HepG2 (cell line): ENCODE data around the gene ARHGAP9. TPM values are rescaled to one million over a fixed set of nuclear protein-coding genes. Genes with fewer than 3 reads are reported as not detected.

ENCODE experiments used
- AGO1 ChIP-seq: fragments of 200-400 bp; formaldehyde crosslinking; IDR thresholded peaks from 2 replicates; pipeline ENCODE4 v1.6.1; 2017; ENCODE audit warnings: mild to moderate bottlenecking, low read depth, low read length, moderate library complexity; ENCODE audit not compliant: poor library complexity, severe bottlenecking
- AKNA ChIP-seq: sonication (generic); formaldehyde crosslinking; IDR thresholded peaks from 2 replicates; pipeline ENCODE4 v1.4.0; 2020; ENCODE audit warnings: missing genetic modification reagents, borderline replicate concordance
- DR1 ChIP-seq: sonication (generic); formaldehyde crosslinking; IDR thresholded peaks from 2 replicates; pipeline ENCODE4 v1.8.0; 2021; ENCODE audit warnings: mild to moderate bottlenecking, missing genetic modification reagents, inconsistent platforms
- HNRNPK ChIP-seq: fragments of 200-400 bp; formaldehyde crosslinking; IDR thresholded peaks from 2 replicates; pipeline ENCODE4 v1.6.1; 2018; ENCODE audit warnings: low read length, low read depth, moderate library complexity, mild to moderate bottlenecking; ENCODE audit not compliant: poor library complexity, severe bottlenecking
- IKZF4 ChIP-seq: sonication (generic); formaldehyde crosslinking; IDR thresholded peaks from 2 replicates; pipeline ENCODE4 v1.5.1; 2020; ENCODE audit warnings: borderline replicate concordance, mild to moderate bottlenecking, low read depth, missing genetic modification reagents; ENCODE audit errors: not compliant biosample characterization
- MAZ ChIP-seq, 2 experiments: sonication (generic) in 1 of 2; formaldehyde crosslinking in 1 of 2; IDR thresholded peaks; 2 replicates each; pipeline versions ENCODE4 v1.5.0 to v1.6.1; 2012 to 2020; ENCODE audit warnings: low read depth in 2 of 2, mild to moderate bottlenecking in 2 of 2, borderline replicate concordance in 1 of 2, improper control_type of control experiment in 1 of 2, low read length in 1 of 2, missing genetic modification reagents in 1 of 2, moderate library complexity in 1 of 2
- REST ChIP-seq, 2 experiments: IDR thresholded peaks; 2 replicates each; pipeline ENCODE4 v1.6.1; 2011 to 2012; ENCODE audit warnings: low read length in 2 of 2, borderline replicate concordance in 1 of 2, low read depth in 1 of 2, mild to moderate bottlenecking in 1 of 2, moderate library complexity in 1 of 2
- SETDB1 ChIP-seq: sonication (generic); formaldehyde crosslinking; IDR thresholded peaks from 2 replicates; pipeline ENCODE4 v1.5.1; 2020; ENCODE audit warnings: missing genetic modification reagents, mild to moderate bottlenecking, borderline replicate concordance
- SP5 ChIP-seq: IDR thresholded peaks from 2 replicates; pipeline ENCODE4 v1.6.1; 2016; ENCODE audit warnings: low read depth, borderline replicate concordance
- SRSF1 ChIP-seq: fragments of 200-400 bp; formaldehyde crosslinking; optimal IDR thresholded peaks from 2 replicates; pipeline ENCODE3; 2017; ENCODE audit warnings: mild to moderate bottlenecking, low read depth, low read length, moderate library complexity
- ZIK1 ChIP-seq: sonication (generic); formaldehyde crosslinking; IDR thresholded peaks from 2 replicates; pipeline ENCODE4 v1.5.0; 2020; ENCODE audit warnings: mild to moderate bottlenecking, low read depth, missing genetic modification reagents, borderline replicate concordance
- ZMAT3 ChIP-seq: sonication (generic); formaldehyde crosslinking; conservative IDR thresholded peaks from 2 replicates; pipeline ENCODE4 v1.7.0; 2021; ENCODE audit warnings: missing genetic modification reagents
- polyA plus RNA-seq, 8 experiments: library from polyadenylated mRNA; depleted of rRNA in 3 of 8; stranded (reverse) in 7 of 8; unstranded in 1 of 8; fragments of >200 nt; fragmentation: Illumina TruSeq in 4 of 8; extraction: Trizol in 4 of 8; gene quantifications; 2 replicates each; pipeline versions ENCODE4 v1.2.1 to v1.2.3, GENCODE V29; 2011 to 2016; ENCODE audit warnings: low read depth in 4 of 8, missing spikeins in 1 of 8, mixed read lengths in 1 of 8; ENCODE audit not compliant: insufficient read depth in 1 of 8
- total RNA-seq, 5 experiments: library from RNA; depleted of rRNA; stranded (reverse); fragments of >200 nt; fragmentation: Illumina TruSeq; extraction: Trizol; gene quantifications; 2 replicates each; pipeline ENCODE4 v1.2.3, GENCODE V29; 2016; ENCODE audit warnings: low read depth in 1 of 5

ARHGAP9 gene
- total and polyA plus RNA-seq, 2 of the 13 experiments (the other 11 are each of a cell fraction or from before 2014, with no cell fraction given), result 0.18 to 1.2 TPM

- TF ChIP-seq SETDB1 (CRISPR knock-in tag), result no peak
- no peak for TF ChIP-seq IKZF4 (CRISPR knock-in tag)
- TF ChIP-seq SRSF1, result no peak
- TF ChIP-seq MAZ (IDR thresholded peaks at IDR 0.05; ENCODE audit: borderline replicate concordance, low read depth, low read length), result peak; percentile 86; the same call in 1 of the 2 replicates
- peak; percentile 87 for TF ChIP-seq MAZ (CRISPR knock-in tag; IDR thresholded peaks at IDR 0.05; ENCODE audit: low read depth)
- TF ChIP-seq ZMAT3 (CRISPR knock-in tag), result 0 out of 2 replicates have a peak, but pooled peaks have one; percentile 27
- TF ChIP-seq AKNA (CRISPR knock-in tag), result no peak
- TF ChIP-seq SP5 (CRISPR knock-in tag), result peak; percentile 6; the same call in 1 of the 2 replicates
- TF ChIP-seq HNRNPK, result peak; percentile 49
- no peak for TF ChIP-seq ZIK1
- TF ChIP-seq DR1 (CRISPR knock-in tag), result no peak
- TF ChIP-seq REST (IDR thresholded peaks at IDR 0.05; ENCODE audit: borderline replicate concordance in 1 of 2, low read depth in 1 of 2, low read length in 2 of 2), result peak in 1 of 2 experiments; percentile 9; a peak in 1 of 4 replicates
- TF ChIP-seq AGO1, result no peak
These were observed 17.3 kb downstream of the ARHGAP9 start (continued) for GRCh38 chr12:57462251-57462911.
